Endothelial cell of umbilical vein (primary cell): Measurements from ENCODE around the gene CAMK2B. TPM values are rescaled to one million over a fixed set of nuclear protein-coding genes. Genes with fewer than 3 reads are reported as not detected.

Experiments used
- BruUV-seq: library from RNA; stranded (reverse); fragments of 400-500 nt; replicated peaks from 2 replicates; lab custom pipeline; 2021; lab: Mats Ljungman, UMichigan
- CTCF ChIA-PET: fragments of 300-600, 350-600 bp; sonication (Branson Sonifier 250); formaldehyde crosslinking; loops from one replicate; lab custom pipeline; 2021; ENCODE audit warnings: antibody characterized with exemption, inconsistent platforms; lab: Charles Lee
- POLR2A ChIA-PET: fragments of 300-600, 350-600 bp; sonication (Branson Sonifier 250); formaldehyde crosslinking; loops from one replicate; lab custom pipeline; 2021; ENCODE audit warnings: antibody characterized with exemption, inconsistent platforms; lab: Charles Lee
- DNase-seq: peaks from one replicate; pipeline ENCODE4 v3.0.0-alpha.2; 2011; ENCODE audit warnings: low read depth, low spot score
- FAIRE-seq: peaks from 2 replicates; lab custom pipeline; 2011; peaks lifted over from hg19 to GRCh38; lab: Jason Lieb, UNC
- H2AFZ ChIP-seq: 2 replicates; pipeline ENCODE4 v1.6.0; 2012; ENCODE audit warnings: low read depth, low read length, control low read depth, inconsistent platforms
- H3K27ac ChIP-seq: 2 replicates; pipeline ENCODE4 v1.5.1; 2011; ENCODE audit warnings: low read depth, mild to moderate bottlenecking, control low read depth, low read length, moderate library complexity; ENCODE audit not compliant: insufficient read depth
- H3K27me3 ChIP-seq, 2 experiments: 2 replicates each; pipeline versions ENCODE4 v1.6.0 to v1.6.1; 2011; ENCODE audit warnings: low read length in 2 of 2, mixed read lengths in 1 of 2; ENCODE audit not compliant: control insufficient read depth in 2 of 2, insufficient read depth in 2 of 2
- H3K36me3 ChIP-seq, 2 experiments: 2 replicates in 1 of 2; 3 replicates in 1 of 2; pipeline ENCODE4 v1.5.1; 2011; ENCODE audit warnings: low read length in 2 of 2, mild to moderate bottlenecking in 1 of 2, moderate library complexity in 1 of 2; ENCODE audit not compliant: control insufficient read depth in 2 of 2, insufficient read depth in 2 of 2; ENCODE audit errors: extremely low read depth in 1 of 2
- H3K4me1 ChIP-seq: 3 replicates; pipeline ENCODE4 v1.5.1; 2011; ENCODE audit warnings: mild to moderate bottlenecking, low read length; ENCODE audit not compliant: control insufficient read depth, insufficient read depth; ENCODE audit errors: extremely low read depth
- H3K4me2 ChIP-seq: 2 replicates; pipeline ENCODE4 v1.6.1; 2011; ENCODE audit warnings: low read length, control low read depth, mixed read lengths; ENCODE audit not compliant: insufficient read depth
- H3K4me3 ChIP-seq, 3 experiments: fragments of 200-600 bp in 1 of 3; sonication (generic), shearing (Covaris generic) in 1 of 3; replicated peaks in 1 of 3; 2 replicates each; pipeline ENCODE4 v1.5.1; 2011 to 2016; ENCODE audit warnings: control low read depth in 3 of 3, low read length in 3 of 3, mild to moderate bottlenecking in 2 of 3, inconsistent platforms in 1 of 3, low read depth in 1 of 3, moderate library complexity in 1 of 3; ENCODE audit not compliant: insufficient read depth in 1 of 3
- H3K79me2 ChIP-seq: 2 replicates; pipeline ENCODE4 v1.6.0; 2012; ENCODE audit warnings: low read length, inconsistent platforms; ENCODE audit not compliant: control insufficient read depth, insufficient read depth
- H3K9ac ChIP-seq: replicated peaks from 2 replicates; pipeline ENCODE3; 2011; ENCODE audit warnings: low read length, control low read depth; ENCODE audit not compliant: insufficient read depth; ENCODE audit errors: extremely low read depth
- H3K9me1 ChIP-seq: replicated peaks from 3 replicates; pipeline ENCODE4 v1.6.0; 2011; ENCODE audit warnings: mild to moderate bottlenecking, low read length; ENCODE audit not compliant: control insufficient read depth, insufficient read depth; ENCODE audit errors: extremely low read depth
- H3K9me3 ChIP-seq: replicated peaks from 2 replicates; pipeline ENCODE4 v1.5.1; 2012; ENCODE audit warnings: low read length, inconsistent platforms; ENCODE audit not compliant: control insufficient read depth, insufficient read depth
- H4K20me1 ChIP-seq: replicated peaks from 2 replicates; pipeline ENCODE3; 2011; ENCODE audit warnings: mild to moderate bottlenecking, low read length; ENCODE audit not compliant: control insufficient read depth, insufficient read depth; ENCODE audit errors: extremely low read depth
- EZH2 ChIP-seq: IDR thresholded peaks from 2 replicates; pipeline ENCODE4 v1.6.1; 2012; ENCODE audit warnings: borderline replicate concordance, low read depth, mild to moderate bottlenecking, moderate library complexity, low read length, inconsistent platforms; ENCODE audit not compliant: severe bottlenecking
- FOS ChIP-seq: IDR thresholded peaks from 2 replicates; pipeline ENCODE4 v1.6.1; 2011; ENCODE audit warnings: mild to moderate bottlenecking, low read length, moderate library complexity, borderline replicate concordance; ENCODE audit not compliant: insufficient read depth
- GATA2 ChIP-seq: IDR thresholded peaks from 2 replicates; pipeline ENCODE4 v1.7.0; 2011; ENCODE audit warnings: low read depth, mild to moderate bottlenecking, moderate library complexity, mixed read lengths, low read length; ENCODE audit not compliant: insufficient read length, insufficient read depth
- JUN ChIP-seq: IDR thresholded peaks from 2 replicates; pipeline ENCODE4 v1.6.1; 2011; ENCODE audit warnings: borderline replicate concordance, low read depth; ENCODE audit not compliant: insufficient read length, insufficient read depth
- MYC ChIP-seq: IDR thresholded peaks from one replicate; pipeline ENCODE4 v1.6.1; 2011; ENCODE audit warnings: mild to moderate bottlenecking, low read depth, low read length
- POLR2A ChIP-seq: IDR thresholded peaks from 2 replicates; pipeline ENCODE4 v1.6.1; 2012; ENCODE audit warnings: low read depth, mild to moderate bottlenecking, control low read depth, low read length
- POLR2AphosphoS5 ChIP-seq: IDR thresholded peaks from 2 replicates; pipeline ENCODE4 v1.6.1; 2012; ENCODE audit warnings: low read depth, mild to moderate bottlenecking, control low read depth, low read length, moderate library complexity; ENCODE audit not compliant: insufficient read depth
- dilution Hi-C: fragments of 300-500 bp; cut with MboI; formaldehyde crosslinking; loops from one replicate; pipeline ENCODE4 v1.15.0; 2019; ENCODE audit warnings: low sequenced_read_pairs; ENCODE audit not compliant: extremely low pct_ligation_motif_present
- intact Hi-C: fragments of 100-400 bp; cut with micrococcal nuclease; formaldehyde crosslinking; loops from one replicate; pipeline ENCODE4 v1.10.0; 2022
- polyA plus RNA-seq, 4 experiments: library from polyadenylated mRNA; depleted of rRNA in 3 of 4; stranded (reverse) in 3 of 4; unstranded in 1 of 4; fragments of >200 nt; gene quantifications; 2 replicates each; pipeline versions ENCODE4 v1.2.1 to v1.2.3, GENCODE V29; 2011 to 2012; ENCODE audit warnings: missing spikeins in 1 of 4
- total RNA-seq: library from RNA; stranded (reverse); gene quantifications from 2 replicates; pipeline ENCODE4 v1.2.3, GENCODE V29; 2021
- TF ChIP-seq, protein P1 (sequence below), 2 donors: IDR thresholded peaks; 1 replicate in 1 of 2; 2 replicates in 1 of 2; pipeline ENCODE4 v1.5.1; 2011; ENCODE audit warnings: low read length in 2 of 2, mild to moderate bottlenecking in 2 of 2, moderate library complexity in 2 of 2, control low read depth in 1 of 2, inconsistent platforms in 1 of 2, low read depth in 1 of 2; ENCODE audit not compliant: insufficient read depth in 1 of 2; ENCODE audit errors: extremely low read depth in 1 of 2
- TF ChIP-seq, protein P2 (sequence below): IDR thresholded peaks from 2 replicates; pipeline ENCODE4 v1.6.1; 2011; ENCODE audit not compliant: insufficient read depth, insufficient read length

CAMK2B gene
- total and polyA plus RNA-seq, 2 donors (not counting 3 experiments of a cell fraction or from before 2014, with no cell fraction given), result 0.57 to 1.6 TPM

DNA sequence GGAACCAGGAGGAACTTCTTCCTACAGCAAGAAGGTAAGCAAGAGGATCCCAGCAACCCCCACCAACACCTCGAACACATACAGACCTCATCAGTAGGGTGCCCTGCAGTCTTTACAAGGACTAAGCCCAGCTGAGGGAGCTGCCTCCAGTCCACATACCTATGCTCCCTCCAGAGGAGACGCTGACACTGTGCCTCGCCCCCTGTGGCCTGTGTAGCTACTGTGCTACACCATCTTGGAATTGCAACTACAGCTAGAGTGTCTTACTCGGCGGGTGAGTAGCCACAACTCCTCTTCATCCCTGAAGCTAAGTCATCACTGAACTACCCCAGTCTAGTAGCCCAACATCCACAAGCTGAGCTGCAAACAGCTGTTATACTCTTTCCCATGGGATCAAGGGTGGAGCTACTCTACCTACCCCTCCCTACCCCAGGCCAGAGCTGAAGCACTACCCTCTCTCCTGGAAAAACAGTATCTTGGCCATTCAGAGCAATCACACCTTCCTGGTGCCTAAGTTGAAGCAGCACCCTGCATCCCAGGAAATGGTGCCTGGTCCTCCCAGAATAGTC lies 42.2 kb upstream of the CAMK2B start:
- Histone ChIP-seq H3K4me3 (no peak overlapping the region), H2AFZ (no peak overlapping the region), H4K20me1 (no peaks in the 10 kb centered on the region), H3K9me3 (no peaks in the 10 kb centered on the region), H3K27me3 (no peaks in the 10 kb centered on the region), H3K36me3 (no peaks in the 10 kb centered on the region), H3K4me2 (no peak overlapping the region), H3K9ac (no peak overlapping the region), H3K27ac (no peak overlapping the region), H3K79me2 (no peaks in the 10 kb centered on the region), H3K4me1 (peaks cover 11% of the 10 kb centered on the region), H3K9me1 (no peaks in the 10 kb centered on the region)
- intact Hi-C loops, result no loop called here
- TF ChIP-seq FOS (no peak), POLR2AphosphoS5 (no peak), JUN (no peak), EZH2 (no peak), GATA2 (no peak), POLR2A (no peak), MYC (no peak)
- TF ChIP-seq, protein P1, sequence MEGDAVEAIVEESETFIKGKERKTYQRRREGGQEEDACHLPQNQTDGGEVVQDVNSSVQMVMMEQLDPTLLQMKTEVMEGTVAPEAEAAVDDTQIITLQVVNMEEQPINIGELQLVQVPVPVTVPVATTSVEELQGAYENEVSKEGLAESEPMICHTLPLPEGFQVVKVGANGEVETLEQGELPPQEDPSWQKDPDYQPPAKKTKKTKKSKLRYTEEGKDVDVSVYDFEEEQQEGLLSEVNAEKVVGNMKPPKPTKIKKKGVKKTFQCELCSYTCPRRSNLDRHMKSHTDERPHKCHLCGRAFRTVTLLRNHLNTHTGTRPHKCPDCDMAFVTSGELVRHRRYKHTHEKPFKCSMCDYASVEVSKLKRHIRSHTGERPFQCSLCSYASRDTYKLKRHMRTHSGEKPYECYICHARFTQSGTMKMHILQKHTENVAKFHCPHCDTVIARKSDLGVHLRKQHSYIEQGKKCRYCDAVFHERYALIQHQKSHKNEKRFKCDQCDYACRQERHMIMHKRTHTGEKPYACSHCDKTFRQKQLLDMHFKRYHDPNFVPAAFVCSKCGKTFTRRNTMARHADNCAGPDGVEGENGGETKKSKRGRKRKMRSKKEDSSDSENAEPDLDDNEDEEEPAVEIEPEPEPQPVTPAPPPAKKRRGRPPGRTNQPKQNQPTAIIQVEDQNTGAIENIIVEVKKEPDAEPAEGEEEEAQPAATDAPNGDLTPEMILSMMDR (IDR thresholded peaks at IDR 0.05; ENCODE audit: extremely low read depth in 1 of 2, insufficient read depth in 1 of 2, low read depth in 1 of 2, low read length in 2 of 2), result no peak
- TF ChIP-seq, protein P2, sequence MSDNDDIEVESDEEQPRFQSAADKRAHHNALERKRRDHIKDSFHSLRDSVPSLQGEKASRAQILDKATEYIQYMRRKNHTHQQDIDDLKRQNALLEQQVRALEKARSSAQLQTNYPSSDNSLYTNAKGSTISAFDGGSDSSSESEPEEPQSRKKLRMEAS, result no peak
- no peak for DNase-seq
- no peak for FAIRE-seq
- ChIA-PET CTCF (interaction anchor here (0.8 to 1.6 kb wide), 5 partner anchors 11 to 198 kb away, joined by 3 to 5 read pairs (median 3); no protein-coding TSS in a partner anchor), POLR2A (no interaction called here)
- dilution Hi-C loops, result no loop called here
- BruUV-seq, result no TSS peak
